RWPE2 (cell line): ENCODE measurements around the gene WDR38.

Source experiments
- ATAC-seq: fragments of 200-7000 bp; cut with Tn5 transposase; 3 replicates; pipeline ENCODE4 v1.9.1; 2021; ENCODE audit warnings: low read depth
- DNase-seq: peaks from one replicate; pipeline ENCODE4 v3.0.0-alpha.2; 2020; ENCODE audit warnings: low spot score
- H3K27ac ChIP-seq: fragments of 450-650 bp; 2 replicates; pipeline ENCODE4 v1.5.1; 2017; ENCODE audit warnings: mild to moderate bottlenecking; ENCODE audit not compliant: poor library complexity, severe bottlenecking
- H3K27me3 ChIP-seq: fragments of 250-450 bp; sonication (Bioruptor Pico); 2 replicates; pipeline ENCODE4 v1.5.1; 2021; ENCODE audit warnings: mild to moderate bottlenecking, moderate library complexity; ENCODE audit not compliant: insufficient read depth, poor library complexity, severe bottlenecking
- H3K36me3 ChIP-seq: fragments of 250-450 bp; sonication (Bioruptor Pico); 2 replicates; pipeline ENCODE4 v1.5.1; 2020; ENCODE audit warnings: low read depth, mild to moderate bottlenecking, moderate library complexity
- H3K4me1 ChIP-seq: fragments of 250-450 bp; sonication (Bioruptor Pico); 2 replicates; pipeline ENCODE4 v1.5.1; 2021; ENCODE audit warnings: mild to moderate bottlenecking, moderate library complexity; ENCODE audit not compliant: insufficient read depth, poor library complexity, severe bottlenecking
- H3K4me3 ChIP-seq: fragments of 250-450 bp; sonication (Bioruptor Pico); 2 replicates; pipeline ENCODE4 v1.5.1; 2021; ENCODE audit warnings: mild to moderate bottlenecking, moderate library complexity; ENCODE audit not compliant: severe bottlenecking
- H3K9me3 ChIP-seq: fragments of 250-450 bp; sonication (Bioruptor Pico); 2 replicates; pipeline ENCODE4 v1.5.1; 2021; ENCODE audit warnings: mild to moderate bottlenecking, moderate library complexity; ENCODE audit not compliant: severe bottlenecking
- TF ChIP-seq, protein P1 (sequence below): fragments of 450-650 bp; IDR thresholded peaks from one replicate; pipeline ENCODE4 v1.5.1; 2017; ENCODE audit warnings: mild to moderate bottlenecking, moderate library complexity; ENCODE audit not compliant: poor library complexity, severe bottlenecking

The WDR38 gene

DNA sequence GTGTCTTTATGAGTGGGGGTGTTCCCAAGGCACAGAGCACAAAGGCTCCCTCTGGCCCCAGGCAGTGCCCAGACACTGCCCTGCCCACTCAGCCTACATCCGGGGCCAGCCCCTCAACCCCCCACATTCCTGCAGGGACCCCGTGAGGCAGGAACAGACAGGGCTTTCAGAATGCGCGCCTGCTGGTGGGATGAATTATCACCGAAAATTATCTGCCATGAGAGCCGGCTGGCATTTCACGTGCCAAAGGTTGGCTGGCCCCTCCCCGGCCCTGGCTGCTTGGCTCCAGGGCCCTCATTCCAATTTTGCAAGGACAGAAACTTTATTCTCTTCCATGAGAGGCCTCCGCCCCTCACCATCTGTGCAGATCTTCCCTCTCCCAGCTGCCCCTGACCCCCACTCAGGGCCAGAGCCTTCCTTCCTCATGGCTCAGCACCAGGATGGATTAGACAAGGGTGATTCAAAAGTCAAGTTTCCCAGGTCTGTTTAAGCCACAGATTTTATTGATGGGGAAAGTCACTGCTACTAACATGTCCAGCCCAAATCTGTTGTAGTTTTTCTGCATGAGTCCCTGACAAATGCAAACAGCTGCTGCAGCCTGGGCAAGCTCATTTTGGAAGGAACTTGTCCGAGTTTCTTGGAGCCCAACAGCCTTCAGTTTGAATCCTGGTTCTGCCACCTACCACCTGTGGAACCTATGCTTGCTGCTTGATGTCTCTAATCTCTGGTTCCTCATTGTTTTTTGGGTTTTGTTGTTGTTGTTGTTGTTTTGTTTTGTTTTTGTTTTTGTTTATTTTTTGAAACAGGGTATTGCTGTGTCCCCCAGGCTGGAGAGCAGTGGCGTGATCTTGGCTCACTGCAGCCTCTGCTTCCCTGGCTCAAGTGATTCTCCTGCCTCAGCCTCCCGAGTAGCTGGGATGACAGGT is 32.3 kb upstream of the WDR38 start:
- peaks cover 21% of the 10 kb centered on the region for H3K4me1 ChIP-seq
- no peaks in the 10 kb centered on the region for H3K27me3 ChIP-seq
- H3K36me3 ChIP-seq: no peaks in the 10 kb centered on the region
- H3K4me3 ChIP-seq: no peak overlapping the region
- no peaks in the 10 kb centered on the region for H3K9me3 ChIP-seq
- ATAC-seq: no peak
- DNase-seq: no peak
- TF ChIP-seq, protein P1, sequence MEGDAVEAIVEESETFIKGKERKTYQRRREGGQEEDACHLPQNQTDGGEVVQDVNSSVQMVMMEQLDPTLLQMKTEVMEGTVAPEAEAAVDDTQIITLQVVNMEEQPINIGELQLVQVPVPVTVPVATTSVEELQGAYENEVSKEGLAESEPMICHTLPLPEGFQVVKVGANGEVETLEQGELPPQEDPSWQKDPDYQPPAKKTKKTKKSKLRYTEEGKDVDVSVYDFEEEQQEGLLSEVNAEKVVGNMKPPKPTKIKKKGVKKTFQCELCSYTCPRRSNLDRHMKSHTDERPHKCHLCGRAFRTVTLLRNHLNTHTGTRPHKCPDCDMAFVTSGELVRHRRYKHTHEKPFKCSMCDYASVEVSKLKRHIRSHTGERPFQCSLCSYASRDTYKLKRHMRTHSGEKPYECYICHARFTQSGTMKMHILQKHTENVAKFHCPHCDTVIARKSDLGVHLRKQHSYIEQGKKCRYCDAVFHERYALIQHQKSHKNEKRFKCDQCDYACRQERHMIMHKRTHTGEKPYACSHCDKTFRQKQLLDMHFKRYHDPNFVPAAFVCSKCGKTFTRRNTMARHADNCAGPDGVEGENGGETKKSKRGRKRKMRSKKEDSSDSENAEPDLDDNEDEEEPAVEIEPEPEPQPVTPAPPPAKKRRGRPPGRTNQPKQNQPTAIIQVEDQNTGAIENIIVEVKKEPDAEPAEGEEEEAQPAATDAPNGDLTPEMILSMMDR: no peak
- no peak overlapping the region for H3K27ac ChIP-seq

GRCh38 chr9:124828489-124829333 is 24.5 kb upstream of the WDR38 start:
- TF ChIP-seq, protein P1: no peak
- H3K4me3 ChIP-seq: no peak overlapping the region
- ATAC-seq: no peak

DNA sequence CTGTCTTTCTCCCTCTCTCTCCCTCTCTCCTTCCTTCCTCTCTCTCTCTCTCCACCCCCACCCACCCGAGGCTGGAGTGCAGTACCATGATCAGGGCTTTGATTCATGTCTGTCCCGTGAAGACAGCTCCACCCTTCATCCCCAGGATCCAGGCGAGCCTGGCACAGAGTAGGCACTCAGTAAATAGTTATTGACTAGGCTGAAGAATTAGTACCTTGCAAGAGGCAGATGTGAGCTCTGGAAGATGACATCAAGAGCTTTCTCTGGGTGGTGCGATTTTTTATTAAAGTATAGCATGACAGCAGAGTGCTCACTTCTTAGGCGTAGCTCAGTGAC is 24.0 kb upstream of the WDR38 start:
- no peak overlapping the region for H3K4me3 ChIP-seq
- no peaks in the 10 kb centered on the region for H3K36me3 ChIP-seq
- DNase-seq (no peak), ATAC-seq (no peak)
- no peaks in the 10 kb centered on the region for H3K27me3 ChIP-seq
- TF ChIP-seq, protein P1: no peak
- peaks cover 7% of the 10 kb centered on the region for H3K4me1 ChIP-seq
- no peaks in the 10 kb centered on the region for H3K9me3 ChIP-seq
- no peak overlapping the region for H3K27ac ChIP-seq

More at GRCh38 chr9:124828489-124829333, 24.5 kb upstream of the WDR38 start:
- no peaks in the 10 kb centered on the region for H3K9me3 ChIP-seq
- H3K4me1 ChIP-seq: peaks cover 4% of the 10 kb centered on the region
- no peaks in the 10 kb centered on the region for H3K36me3 ChIP-seq
- H3K27ac ChIP-seq: no peak overlapping the region
- no peak for DNase-seq
- no peaks in the 10 kb centered on the region for H3K27me3 ChIP-seq

GRCh38 chr9:124830593-124830992 is 22.7 kb upstream of the WDR38 start:
- no peak for DNase-seq
- TF ChIP-seq, protein P1: no peak
- Histone ChIP-seq H3K27me3 (no peaks in the 10 kb centered on the region), H3K27ac (no peak overlapping the region), H3K9me3 (no peaks in the 10 kb centered on the region), H3K4me1 (peaks cover 18% of the 10 kb centered on the region), H3K36me3 (no peaks in the 10 kb centered on the region), H3K4me3 (no peak overlapping the region)
- ATAC-seq: no peak
